Measurements from ENCODE around the gene TIAM2. TPM values are rescaled to one million over a fixed set of nuclear protein-coding genes. Genes with fewer than 3 reads are reported as not detected.

TIAM2 gene
- total and polyA plus RNA-seq, 10 of the 15 experiments (the other 5 are each of a cell fraction or from before 2014, with no cell fraction given), result 1.1 to 10.5 (median 2.3) TPM

GRCh38 chr6:155011809-155012291, 16.7 kb downstream of the TIAM2 start:
- ChIA-PET CTCF (interaction anchor here (1.2 kb wide), 2 partner anchors 10 to 25 kb away, joined by 3 read pairs; no protein-coding TSS in a partner anchor), SMC1A (ENCODE audit: uncharacterized antibody, unreplicated experiment) (interaction anchor here (1.0 kb wide), 1 partner anchor 23 kb away, joined by 3 read pairs; no protein-coding TSS in a partner anchor), POLR2A (no interaction called here), RAD21 (ENCODE audit: unreplicated experiment) (no interaction called here)
- no peak overlapping the region for H3K9ac ChIP-seq (ENCODE audit: control insufficient read depth, insufficient read depth, low read length)
- peaks cover 0 to 1% of the 10 kb centered on the region in 2 experiments; a peak in 2 of 4 replicates for H3K27me3 ChIP-seq (replicated peaks in 1 of 2; ENCODE audit: control insufficient read depth in 2 of 2, insufficient read depth in 2 of 2, low read length in 1 of 2)
- H3K36me3 ChIP-seq (ENCODE audit: control insufficient read depth in 2 of 2, insufficient read depth in 2 of 2, low read length in 1 of 2), result no peaks in the 10 kb centered on the region
- no peak overlapping the region for H3K27ac ChIP-seq (ENCODE audit: control insufficient read depth, insufficient read depth)
- in situ Hi-C loops (cut with MboI), result no loop called here
- H3K4me3 ChIP-seq, result no peak overlapping the region
- H4K20me1 ChIP-seq (ENCODE audit: control insufficient read depth, insufficient read depth), result no peaks in the 10 kb centered on the region
- no peak overlapping the region for H2AFZ ChIP-seq (ENCODE audit: control insufficient read depth, low read depth, low read length)
- no peak overlapping the region for H3K4me2 ChIP-seq (ENCODE audit: control insufficient read depth, insufficient read depth)
- no peak for ATAC-seq
- DNase-seq (ENCODE audit: low read depth, low spot score), result no peak
- intact Hi-C loops (cut with micrococcal nuclease; ENCODE audit: unreplicated experiment), result no loop called here
- no peak for TF ChIP-seq MTA3 (IDR thresholded peaks at IDR 0.05; ENCODE audit: borderline replicate concordance, low read length)
- TF ChIP-seq NR2F1 (conservative IDR thresholded peaks at IDR 0.05), result no peak
- no peak for TF ChIP-seq CHD1 (IDR thresholded peaks at IDR 0.05; ENCODE audit: low read depth, low read length)
- no peaks in the 10 kb centered on the region for H3K9me3 ChIP-seq (replicated peaks; ENCODE audit: control insufficient read depth, insufficient read depth, low read length)
- FAIRE-seq, result no peak
- no peaks in the 10 kb centered on the region for H3K79me2 ChIP-seq (ENCODE audit: control insufficient read depth, insufficient read depth, low read length)
- no peaks in the 10 kb centered on the region for H3K4me1 ChIP-seq (ENCODE audit: control insufficient read depth, insufficient read depth, low read length)
- no TSS peak for BruUV-seq (replicated peaks)
- 50% methylated on average over 5 of the region's 5 CpGs for WGBS (ENCODE audit: insufficient coverage, insufficient replicate concordance, low lambda C conversion rate, missing lambda C conversion rate)

DNA sequence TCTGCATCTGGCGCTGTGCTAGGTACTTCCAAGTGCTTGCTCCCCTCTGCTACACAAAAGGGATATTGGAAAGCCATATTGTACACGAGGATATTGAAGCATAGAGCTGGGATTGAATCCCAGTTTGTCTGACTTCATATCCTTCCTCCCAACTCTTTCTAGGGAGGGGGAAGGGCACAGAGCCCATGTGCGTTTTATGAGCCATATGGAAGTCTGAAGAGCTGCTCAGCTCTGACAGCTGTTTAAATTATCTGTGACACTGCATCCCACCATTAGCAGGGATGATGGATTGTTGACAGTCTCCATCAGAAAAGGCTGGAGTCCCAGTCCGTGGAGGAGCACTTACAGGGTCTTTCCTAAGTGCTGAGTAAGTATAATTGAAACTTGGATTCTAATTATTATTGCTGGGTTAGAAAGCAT, 18.4 kb downstream of the TIAM2 start:
- CTCF ChIA-PET, result no interaction called here
- FAIRE-seq (no peak), DNase-seq (ENCODE audit: low read depth, low spot score) (no peak), ATAC-seq (no peak)
- H4K20me1 ChIP-seq (ENCODE audit: control insufficient read depth, insufficient read depth), result no peaks in the 10 kb centered on the region
- BruUV-seq (replicated peaks), result no TSS peak
- in situ Hi-C loops (cut with MboI), result no loop called here
- H3K4me1 ChIP-seq (ENCODE audit: control insufficient read depth, insufficient read depth, low read length), result no peaks in the 10 kb centered on the region
- POLR2A ChIA-PET, result no interaction called here
- H3K79me2 ChIP-seq (ENCODE audit: control insufficient read depth, insufficient read depth, low read length), result no peaks in the 10 kb centered on the region
- H3K9ac ChIP-seq (ENCODE audit: control insufficient read depth, insufficient read depth, low read length), result no peak overlapping the region
- H3K27ac ChIP-seq (ENCODE audit: control insufficient read depth, insufficient read depth), result no peak overlapping the region
- RAD21 ChIA-PET (ENCODE audit: unreplicated experiment), result no interaction called here
- TF ChIP-seq ELK1 (IDR thresholded peaks at IDR 0.05; ENCODE audit: low read depth, low read length) (no peak), RAD51 (IDR thresholded peaks at IDR 0.05) (no peak)
- TF ChIP-seq, protein P1, sequence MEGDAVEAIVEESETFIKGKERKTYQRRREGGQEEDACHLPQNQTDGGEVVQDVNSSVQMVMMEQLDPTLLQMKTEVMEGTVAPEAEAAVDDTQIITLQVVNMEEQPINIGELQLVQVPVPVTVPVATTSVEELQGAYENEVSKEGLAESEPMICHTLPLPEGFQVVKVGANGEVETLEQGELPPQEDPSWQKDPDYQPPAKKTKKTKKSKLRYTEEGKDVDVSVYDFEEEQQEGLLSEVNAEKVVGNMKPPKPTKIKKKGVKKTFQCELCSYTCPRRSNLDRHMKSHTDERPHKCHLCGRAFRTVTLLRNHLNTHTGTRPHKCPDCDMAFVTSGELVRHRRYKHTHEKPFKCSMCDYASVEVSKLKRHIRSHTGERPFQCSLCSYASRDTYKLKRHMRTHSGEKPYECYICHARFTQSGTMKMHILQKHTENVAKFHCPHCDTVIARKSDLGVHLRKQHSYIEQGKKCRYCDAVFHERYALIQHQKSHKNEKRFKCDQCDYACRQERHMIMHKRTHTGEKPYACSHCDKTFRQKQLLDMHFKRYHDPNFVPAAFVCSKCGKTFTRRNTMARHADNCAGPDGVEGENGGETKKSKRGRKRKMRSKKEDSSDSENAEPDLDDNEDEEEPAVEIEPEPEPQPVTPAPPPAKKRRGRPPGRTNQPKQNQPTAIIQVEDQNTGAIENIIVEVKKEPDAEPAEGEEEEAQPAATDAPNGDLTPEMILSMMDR (IDR thresholded peaks at IDR 0.05 in 2 of 3, conservative IDR thresholded peaks at IDR 0.05 in 1 of 3; ENCODE audit: control insufficient read depth in 2 of 3, extremely low read depth in 1 of 3, insufficient read depth in 1 of 3, low read depth in 3 of 3, low read length in 3 of 3), result no peak
- H2AFZ ChIP-seq (ENCODE audit: control insufficient read depth, low read depth, low read length), result no peak overlapping the region
- no peaks in the 10 kb centered on the region for H3K36me3 ChIP-seq (ENCODE audit: control insufficient read depth in 2 of 2, insufficient read depth in 2 of 2, low read length in 1 of 2)
- H3K9me3 ChIP-seq (replicated peaks; ENCODE audit: control insufficient read depth, insufficient read depth, low read length), result no peaks in the 10 kb centered on the region
- peaks cover 0 to 1% of the 10 kb centered on the region in 2 experiments; a peak in 2 of 4 replicates for H3K27me3 ChIP-seq (replicated peaks in 1 of 2; ENCODE audit: control insufficient read depth in 2 of 2, insufficient read depth in 2 of 2, low read length in 1 of 2)
- intact Hi-C loops (cut with micrococcal nuclease; ENCODE audit: unreplicated experiment), result no loop called here
- no peak overlapping the region for H3K4me2 ChIP-seq (ENCODE audit: control insufficient read depth, insufficient read depth)
- H3K4me3 ChIP-seq, result no peak overlapping the region
- SMC1A ChIA-PET (ENCODE audit: uncharacterized antibody, unreplicated experiment), result no interaction called here
- 13% methylated on average over 4 of the region's 4 CpGs for WGBS (ENCODE audit: insufficient coverage, insufficient replicate concordance, low lambda C conversion rate, missing lambda C conversion rate)

Data from GM12878 (cell line).